Cardiac muscle cell (in vitro differentiated cells and primary cell): ENCODE results near the gene LIPI. TPM values are rescaled to one million over a fixed set of nuclear protein-coding genes. Genes with fewer than 3 reads are reported as not detected.
"Not testable (repeated sequence)": the region's sequence is repeated elsewhere in the genome, so short reads cannot be mapped to it uniquely, and the experiment has no call there.

ENCODE experiments used
- DNase-seq, 2 donors: peaks; one replicate each; pipeline versions ENCODE4 v3.0.0 to v3.0.0-alpha.2; 2010 to 2017; ENCODE audit warnings: low read depth in 1 of 2, low spot score in 1 of 2
- H3K27ac ChIP-seq: fragments of 200-600 bp; sonication (generic); 2 replicates; pipeline ENCODE4 v1.5.1; 2016
- H3K27me3 ChIP-seq: fragments of 200-600 bp; sonication (generic); 2 replicates; pipeline ENCODE4 v1.6.0; 2016; ENCODE audit warnings: control low read depth
- H3K36me3 ChIP-seq: fragments of 200-600 bp; sonication (generic); 2 replicates; pipeline ENCODE4 v1.5.1; 2016; ENCODE audit warnings: control low read depth
- H3K4me1 ChIP-seq: fragments of 200-600 bp; sonication (generic); 2 replicates; pipeline ENCODE4 v1.8.1; 2017; ENCODE audit warnings: low read depth, mild to moderate bottlenecking, mixed run types
- H3K4me3 ChIP-seq: fragments of 200-600 bp; sonication (generic); 2 replicates; pipeline ENCODE4 v1.5.1; 2016; ENCODE audit warnings: mild to moderate bottlenecking
- H3K9me3 ChIP-seq: fragments of 200-600 bp; sonication (generic); 2 replicates; pipeline ENCODE4 v1.5.1; 2017; ENCODE audit warnings: low read depth, mild to moderate bottlenecking, control low read depth
- CTCF ChIP-seq: IDR thresholded peaks from 2 replicates; pipeline ENCODE4 v1.5.1; 2012; ENCODE audit warnings: low read depth, mild to moderate bottlenecking, low read length
- polyA plus RNA-seq: library from polyadenylated mRNA; unstranded; fragments of >200 nt; fragmentation: Nextera tagmentation; extraction: Ambion mirVana; gene quantifications from 2 replicates; pipeline ENCODE4 v1.2.1, GENCODE V29; 2016
- total RNA-seq: library from RNA; depleted of rRNA; stranded (reverse); fragments of >200 nt; gene quantifications from 2 replicates; pipeline ENCODE4 v1.2.3, GENCODE V29; 2016

LIPI gene
- total and polyA plus RNA-seq, 2 experiments from 2014 or later, result not detected

- peaks cover 2% of the 10 kb centered on the region for H3K36me3 ChIP-seq
- H3K4me1 ChIP-seq, result no peaks in the 10 kb centered on the region
Observed at GRCh38 chr21:14097881-14098499, 112.8 kb downstream of the LIPI start.

GRCh38 chr21:14096577-14096976 lies 114.2 kb downstream of the LIPI start:
- peaks cover 2% of the 10 kb centered on the region for H3K36me3 ChIP-seq
- H3K4me3 ChIP-seq, result no peak overlapping the region
- H3K27ac ChIP-seq, result no peak overlapping the region
- no peak for TF ChIP-seq CTCF
- no peaks in the 10 kb centered on the region for H3K4me1 ChIP-seq
- H3K27me3 ChIP-seq, result no peaks in the 10 kb centered on the region
- no peak for DNase-seq
- no peaks in the 10 kb centered on the region for H3K9me3 ChIP-seq

More at GRCh38 chr21:14097881-14098499, 112.8 kb downstream of the LIPI start:
- Histone ChIP-seq H3K4me3 (no peak overlapping the region), H3K9me3 (no peaks in the 10 kb centered on the region), H3K27me3 (no peaks in the 10 kb centered on the region), H3K27ac (no peak overlapping the region)
- no peak for TF ChIP-seq CTCF
- no peak for DNase-seq

GRCh38 chr21:14096172-14096571 lies 114.6 kb downstream of the LIPI start:
- no peaks in the 10 kb centered on the region for H3K9me3 ChIP-seq
- DNase-seq, result no peak
- peaks cover 2% of the 10 kb centered on the region for H3K36me3 ChIP-seq
- H3K4me1 ChIP-seq, result no peaks in the 10 kb centered on the region
- TF ChIP-seq CTCF, result no peak
- H3K4me3 ChIP-seq, result no peak overlapping the region
- H3K27ac ChIP-seq, result no peak overlapping the region
- H3K27me3 ChIP-seq, result no peaks in the 10 kb centered on the region

- H3K27me3 ChIP-seq, result no peaks in the 10 kb centered on the region
- no peaks in the 10 kb centered on the region for H3K4me1 ChIP-seq
- DNase-seq, result no peak
- TF ChIP-seq CTCF, result no peak
- H3K9me3 ChIP-seq, result no peaks in the 10 kb centered on the region
- H3K4me3 ChIP-seq, result no peak overlapping the region
- peaks cover 2% of the 10 kb centered on the region for H3K36me3 ChIP-seq
- H3K27ac ChIP-seq, result no peak overlapping the region
Observed at GRCh38 chr21:14095056-14095455, 115.7 kb downstream of the LIPI start.

- DNase-seq, result no peak
- Histone ChIP-seq H3K4me1 (no peaks in the 10 kb centered on the region), H3K27ac (no peak overlapping the region), H3K9me3 (no peaks in the 10 kb centered on the region), H3K27me3 (no peaks in the 10 kb centered on the region), H3K4me3 (no peak overlapping the region), H3K36me3 (peaks cover 2% of the 10 kb centered on the region)
- no peak for TF ChIP-seq CTCF
Observed at GRCh38 chr21:14092834-14093560, 117.8 kb downstream of the LIPI start.

GRCh38 chr21:14090184-14090583 lies 120.6 kb downstream of the LIPI start:
- not testable (repeated sequence) for H3K27me3 ChIP-seq, H3K36me3 ChIP-seq, H3K4me1 ChIP-seq, H3K4me3 ChIP-seq, H3K27ac ChIP-seq, H3K9me3 ChIP-seq
- peak in 1 of 2 donors; percentile 12 for DNase-seq
